Activated CD4-positive, alpha-beta memory T cell treated with anti-CD3 and anti-CD28 coated beads, Interleukin-2, amount 10 ng/mL, durations not matched to agents 7 days and 5 days (primary cell): Measurements from ENCODE around the gene FARP1. TPM values are rescaled to one million over a fixed set of nuclear protein-coding genes. Genes with fewer than 3 reads are reported as not detected.

ENCODE experiments used
- CTCF ChIA-PET: fragments of 350-600 bp; sonication (Branson Sonifier 250); formaldehyde crosslinking; loops from one replicate; lab custom pipeline; 2021; ENCODE audit warnings: antibody characterized with exemption, inconsistent platforms; lab: Charles Lee
- POLR2A ChIA-PET: fragments of 350-600 bp; sonication (Branson Sonifier 250); formaldehyde crosslinking; loops from one replicate; lab custom pipeline; 2021; ENCODE audit warnings: antibody characterized with exemption; lab: Charles Lee
- DNase-seq: peaks from one replicate; pipeline ENCODE4 v3.0.0-alpha.2; 2020
- H3K27ac Mint-ChIP-seq: one replicate; pipeline ENCODE4 v1.8.0; 2021; ENCODE audit warnings: mild to moderate bottlenecking, mixed read lengths
- H3K27me3 Mint-ChIP-seq: one replicate; pipeline ENCODE4 v1.8.0; 2021; ENCODE audit warnings: mixed read lengths
- H3K36me3 Mint-ChIP-seq: one replicate; pipeline ENCODE4 v1.8.0; 2021; ENCODE audit warnings: low read depth, mixed read lengths
- H3K4me1 Mint-ChIP-seq: one replicate; pipeline ENCODE4 v1.8.0; 2021; ENCODE audit warnings: mixed read lengths
- H3K4me3 Mint-ChIP-seq: one replicate; pipeline ENCODE4 v1.8.0; 2021; ENCODE audit warnings: mild to moderate bottlenecking, mixed read lengths
- H3K9me3 Mint-ChIP-seq: one replicate; pipeline ENCODE4 v1.8.0; 2021; ENCODE audit warnings: mixed read lengths
- total RNA-seq, 2 experiments: library from RNA; stranded (reverse); gene quantifications; one replicate each; pipeline ENCODE4 v1.2.3, GENCODE V29; 2021

FARP1 gene
- total RNA-seq, 2 experiments from 2014 or later, result 0.50 to 0.75 TPM

GRCh38 chr13:98427331-98427995, 284.6 kb downstream of the FARP1 start:
- no peaks in the 10 kb centered on the region for H3K36me3 Mint-ChIP-seq
- DNase-seq, result no peak
- ChIA-PET CTCF (interaction anchor here (1.5 kb wide), 1 partner anchor 225 kb away, joined by 4 read pairs; no protein-coding TSS in a partner anchor), POLR2A (no interaction called here)
- no peaks in the 10 kb centered on the region for H3K4me1 Mint-ChIP-seq
- H3K27me3 Mint-ChIP-seq, result peaks cover 7% of the 10 kb centered on the region
- H3K27ac Mint-ChIP-seq, result no peak overlapping the region
- H3K9me3 Mint-ChIP-seq, result no peaks in the 10 kb centered on the region
- no peak overlapping the region for H3K4me3 Mint-ChIP-seq

- H3K27ac Mint-ChIP-seq, result no peak overlapping the region
- no peaks in the 10 kb centered on the region for H3K4me1 Mint-ChIP-seq
- ChIA-PET CTCF (no interaction called here), POLR2A (no interaction called here)
- no peaks in the 10 kb centered on the region for H3K9me3 Mint-ChIP-seq
- DNase-seq, result no peak
- no peaks in the 10 kb centered on the region for H3K36me3 Mint-ChIP-seq
- H3K27me3 Mint-ChIP-seq, result peaks cover 4% of the 10 kb centered on the region
- H3K4me3 Mint-ChIP-seq, result no peak overlapping the region
Observed at GRCh38 chr13:98428256-98428966, 285.5 kb downstream of the FARP1 start.

GRCh38 chr13:98429081-98429480, 286.2 kb downstream of the FARP1 start:
- Mint-ChIP-seq H3K27me3 (peaks cover 4% of the 10 kb centered on the region), H3K9me3 (no peaks in the 10 kb centered on the region), H3K27ac (no peak overlapping the region), H3K4me3 (no peak overlapping the region), H3K4me1 (no peaks in the 10 kb centered on the region), H3K36me3 (no peaks in the 10 kb centered on the region)
- DNase-seq, result no peak
- ChIA-PET CTCF (no interaction called here), POLR2A (no interaction called here)

GRCh38 chr13:98429531-98429930, 286.6 kb downstream of the FARP1 start:
- Mint-ChIP-seq H3K27ac (no peak overlapping the region), H3K4me3 (no peak overlapping the region), H3K36me3 (no peaks in the 10 kb centered on the region), H3K9me3 (no peaks in the 10 kb centered on the region), H3K4me1 (no peaks in the 10 kb centered on the region), H3K27me3 (peaks cover 4% of the 10 kb centered on the region)
- CTCF ChIA-PET, result no interaction called here
- POLR2A ChIA-PET, result no interaction called here
- DNase-seq, result no peak

GRCh38 chr13:98429977-98430736, 287.3 kb downstream of the FARP1 start:
- ChIA-PET CTCF (interaction anchor here (0.8 to 1.4 kb wide), 3 partner anchors 15 to 241 kb away, joined by 3 to 6 read pairs (median 3); no protein-coding TSS in a partner anchor), POLR2A (no interaction called here)
- Mint-ChIP-seq H3K4me3 (no peak overlapping the region), H3K27me3 (peaks cover 4% of the 10 kb centered on the region), H3K4me1 (no peaks in the 10 kb centered on the region), H3K9me3 (no peaks in the 10 kb centered on the region), H3K27ac (no peak overlapping the region), H3K36me3 (no peaks in the 10 kb centered on the region)
- DNase-seq, result no peak

- no peaks in the 10 kb centered on the region for H3K9me3 Mint-ChIP-seq
- H3K36me3 Mint-ChIP-seq, result no peaks in the 10 kb centered on the region
- CTCF ChIA-PET, result no interaction called here
Observed at GRCh38 chr13:98432638-98433037, 289.7 kb downstream of the FARP1 start.

GRCh38 chr13:98433654-98434053, 290.8 kb downstream of the FARP1 start:
- Mint-ChIP-seq H3K27me3 (peaks cover 2% of the 10 kb centered on the region), H3K9me3 (no peaks in the 10 kb centered on the region), H3K36me3 (no peaks in the 10 kb centered on the region), H3K27ac (no peak overlapping the region), H3K4me1 (no peaks in the 10 kb centered on the region), H3K4me3 (no peak overlapping the region)
- POLR2A ChIA-PET, result no interaction called here
- no peak for DNase-seq
- CTCF ChIA-PET, result interaction anchor here (0.9 kb wide), 1 partner anchor 11 kb away, joined by 3 read pairs; no protein-coding TSS in a partner anchor

More at GRCh38 chr13:98432638-98433037, 289.7 kb downstream of the FARP1 start:
- no peak overlapping the region for H3K27ac Mint-ChIP-seq
- no peak overlapping the region for H3K4me3 Mint-ChIP-seq
- POLR2A ChIA-PET, result no interaction called here
- H3K27me3 Mint-ChIP-seq, result peaks cover 4% of the 10 kb centered on the region
- no peaks in the 10 kb centered on the region for H3K4me1 Mint-ChIP-seq
- no peak for DNase-seq

- ChIA-PET POLR2A (no interaction called here), CTCF (interaction anchor here (0.9 kb wide), 1 partner anchor 11 kb away, joined by 3 read pairs; no protein-coding TSS in a partner anchor)
- Mint-ChIP-seq H3K27me3 (peaks cover 2% of the 10 kb centered on the region), H3K27ac (no peak overlapping the region), H3K4me3 (no peak overlapping the region), H3K36me3 (no peaks in the 10 kb centered on the region), H3K4me1 (no peaks in the 10 kb centered on the region), H3K9me3 (no peaks in the 10 kb centered on the region)
- DNase-seq, result no peak
Observed at GRCh38 chr13:98434060-98434459, 291.2 kb downstream of the FARP1 start.

GRCh38 chr13:98435376-98435775, 292.5 kb downstream of the FARP1 start:
- Mint-ChIP-seq H3K4me3 (no peak overlapping the region), H3K27ac (no peak overlapping the region), H3K9me3 (no peaks in the 10 kb centered on the region), H3K36me3 (no peaks in the 10 kb centered on the region), H3K27me3 (peaks cover under 1% of the 10 kb centered on the region), H3K4me1 (no peaks in the 10 kb centered on the region)
- no peak for DNase-seq
- CTCF ChIA-PET, result no interaction called here
- POLR2A ChIA-PET, result no interaction called here

- Mint-ChIP-seq H3K27ac (no peak overlapping the region), H3K27me3 (no peaks in the 10 kb centered on the region), H3K4me3 (no peak overlapping the region), H3K9me3 (no peaks in the 10 kb centered on the region), H3K4me1 (no peaks in the 10 kb centered on the region), H3K36me3 (no peaks in the 10 kb centered on the region)
- POLR2A ChIA-PET, result no interaction called here
- DNase-seq, result no peak
- CTCF ChIA-PET, result no interaction called here
Observed at GRCh38 chr13:98436233-98436910, 293.5 kb downstream of the FARP1 start.

- no peak for DNase-seq
- ChIA-PET POLR2A (no interaction called here), CTCF (no interaction called here)
- no peak overlapping the region for H3K27ac Mint-ChIP-seq
- H3K36me3 Mint-ChIP-seq, result no peaks in the 10 kb centered on the region
- no peak overlapping the region for H3K4me3 Mint-ChIP-seq
- H3K9me3 Mint-ChIP-seq, result no peaks in the 10 kb centered on the region
- H3K4me1 Mint-ChIP-seq, result no peaks in the 10 kb centered on the region
- no peaks in the 10 kb centered on the region for H3K27me3 Mint-ChIP-seq
Observed at GRCh38 chr13:98438246-98439125, 295.6 kb downstream of the FARP1 start.
